T-helper 1 cell (primary cell): ENCODE results near the gene LYL1.
"Not testable (repeated sequence)": the region's sequence is repeated elsewhere in the genome, so short reads cannot be mapped to it uniquely, and the experiment has no call there.

Experiments used
- DNase-seq, 5 donors: peaks; one replicate each; pipeline ENCODE4 v3.0.0-alpha.2; 2012 to 2020
- total RNA-seq, 4 donors: gene quantifications; one replicate each; lab custom pipeline; 2026; lab: John Stamatoyannopoulos, UW

LYL1 gene
- 3.0 to 5.9 (median 4.7) reads per million in 4 donors for total RNA-seq

DNA sequence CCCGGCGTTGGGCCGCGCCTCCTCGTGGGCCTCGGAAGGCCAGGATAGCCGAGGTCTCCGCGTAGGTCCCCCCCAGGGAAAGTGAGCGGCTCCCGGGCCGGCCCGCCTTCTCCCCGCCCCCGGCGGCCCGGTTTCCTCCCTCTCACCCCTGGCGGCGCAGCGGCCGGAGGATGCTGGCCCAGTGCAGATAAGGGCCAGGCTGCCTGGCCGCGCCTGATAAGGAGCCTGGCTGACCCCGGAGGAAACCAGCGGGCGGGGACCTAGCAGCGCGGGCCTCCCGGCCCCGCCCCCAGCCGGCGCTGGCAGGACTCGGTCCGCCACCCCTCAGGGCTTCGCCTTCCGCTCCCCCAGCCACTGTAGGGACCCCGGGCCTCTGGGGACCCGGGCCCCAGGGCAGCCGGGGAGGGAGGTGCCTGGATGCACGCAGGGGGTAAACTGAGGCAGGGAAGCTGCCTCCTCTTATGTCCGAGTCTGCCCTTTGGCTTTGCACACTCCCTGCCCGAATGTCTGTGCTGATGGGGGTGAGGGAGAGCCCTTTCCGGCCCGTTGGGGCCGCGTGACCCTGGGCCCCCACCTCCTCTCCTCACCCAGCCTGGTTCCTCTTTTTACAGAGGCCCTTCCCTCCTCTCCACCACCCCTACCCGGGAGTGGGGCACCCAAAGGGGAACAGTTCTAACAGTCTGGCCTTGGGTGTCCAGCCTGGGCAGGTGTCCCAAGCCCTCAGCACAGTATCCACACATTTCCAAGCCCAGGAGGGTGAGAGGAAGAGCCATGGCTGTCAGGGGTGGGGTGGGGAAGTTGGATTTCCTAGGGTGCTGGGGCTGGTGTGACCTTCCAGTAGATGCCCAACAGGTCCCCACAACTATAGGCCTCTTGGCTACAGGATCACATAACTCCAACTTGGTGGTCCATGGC, at the start of gene LYL1:
Gene LYL1 (minus strand): TSS at position 193 of the 915 bp plus-strand sequence. CDS start 1,687 bp downstream, outside the sequence.
- DNase-seq, result peak in 2 of 5 donors; percentile 34 to 51

DNA sequence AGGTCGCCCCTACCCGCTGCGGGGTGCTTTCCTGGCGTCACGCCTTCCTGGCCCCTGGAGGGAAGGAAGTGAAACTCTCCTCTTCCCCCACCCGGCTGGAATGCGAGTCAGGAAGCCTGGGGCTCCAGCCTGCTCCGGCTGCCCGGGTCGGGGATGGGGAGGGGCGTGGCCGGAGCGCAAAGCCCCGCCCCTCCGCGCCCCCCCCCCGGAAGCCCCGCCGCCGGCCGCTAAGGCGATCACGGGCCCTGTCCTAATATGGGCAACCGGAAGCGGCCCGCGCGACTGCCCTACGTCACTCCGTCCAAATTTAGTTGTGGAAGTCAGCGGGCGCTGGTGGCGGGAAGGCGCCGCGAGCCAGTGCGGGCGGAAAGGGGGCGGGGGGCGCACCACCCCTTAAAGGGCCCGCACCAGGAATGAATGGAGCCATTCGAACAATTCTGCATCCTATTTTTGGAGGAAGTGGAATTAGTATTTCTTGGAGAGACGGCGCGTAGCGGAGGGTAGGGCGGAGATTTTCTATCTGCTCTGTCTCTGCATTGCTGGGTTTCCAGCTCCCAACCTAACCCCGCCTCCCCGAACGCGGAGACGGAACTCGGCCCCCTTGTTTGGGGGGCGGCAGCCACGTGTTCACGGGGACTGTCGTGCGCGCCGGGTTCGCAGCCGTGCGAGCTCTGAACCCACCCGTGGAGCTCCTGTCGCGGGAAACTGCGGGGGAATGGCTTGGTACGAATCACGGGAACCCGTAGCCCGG, 49.1 kb upstream of the LYL1 start:
- peak; percentile 92 to 97 (median 94) for DNase-seq

DNA sequence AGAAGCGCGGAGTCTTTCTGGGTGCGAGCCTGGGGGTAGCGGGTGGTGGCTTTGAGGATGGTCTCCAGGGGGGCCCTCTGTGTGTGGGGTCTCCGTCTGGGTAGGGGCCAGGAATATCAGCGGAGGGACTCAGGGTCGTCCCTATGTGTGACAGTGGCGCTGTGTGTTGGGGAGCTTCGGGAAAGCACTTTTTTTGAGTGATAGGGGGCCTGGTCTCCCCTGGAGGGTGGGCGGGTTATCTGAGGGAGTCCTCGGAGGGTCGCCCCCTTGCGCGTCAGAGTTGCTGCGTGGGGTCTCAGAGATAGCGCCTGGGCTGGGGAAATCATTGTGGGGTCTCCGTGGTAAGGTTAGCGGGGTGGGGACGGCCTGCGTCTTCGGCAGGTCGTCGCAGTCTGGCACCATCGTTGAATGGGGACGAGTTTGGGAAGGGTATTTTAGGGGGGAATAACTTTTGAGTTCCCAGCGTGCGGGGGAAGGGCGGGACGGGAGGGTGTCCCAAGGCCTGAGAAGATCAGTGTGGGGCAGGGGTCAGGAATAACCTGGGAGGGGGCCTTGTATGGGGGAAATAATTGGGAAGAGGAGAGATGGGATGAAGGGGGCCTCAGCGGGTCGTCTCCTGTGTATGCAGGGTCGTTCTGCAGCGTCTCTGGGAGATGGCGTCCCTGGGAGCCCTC, 48.4 kb upstream of the LYL1 start:
- peak in 1 of 5 donors; percentile 11 for DNase-seq

DNA sequence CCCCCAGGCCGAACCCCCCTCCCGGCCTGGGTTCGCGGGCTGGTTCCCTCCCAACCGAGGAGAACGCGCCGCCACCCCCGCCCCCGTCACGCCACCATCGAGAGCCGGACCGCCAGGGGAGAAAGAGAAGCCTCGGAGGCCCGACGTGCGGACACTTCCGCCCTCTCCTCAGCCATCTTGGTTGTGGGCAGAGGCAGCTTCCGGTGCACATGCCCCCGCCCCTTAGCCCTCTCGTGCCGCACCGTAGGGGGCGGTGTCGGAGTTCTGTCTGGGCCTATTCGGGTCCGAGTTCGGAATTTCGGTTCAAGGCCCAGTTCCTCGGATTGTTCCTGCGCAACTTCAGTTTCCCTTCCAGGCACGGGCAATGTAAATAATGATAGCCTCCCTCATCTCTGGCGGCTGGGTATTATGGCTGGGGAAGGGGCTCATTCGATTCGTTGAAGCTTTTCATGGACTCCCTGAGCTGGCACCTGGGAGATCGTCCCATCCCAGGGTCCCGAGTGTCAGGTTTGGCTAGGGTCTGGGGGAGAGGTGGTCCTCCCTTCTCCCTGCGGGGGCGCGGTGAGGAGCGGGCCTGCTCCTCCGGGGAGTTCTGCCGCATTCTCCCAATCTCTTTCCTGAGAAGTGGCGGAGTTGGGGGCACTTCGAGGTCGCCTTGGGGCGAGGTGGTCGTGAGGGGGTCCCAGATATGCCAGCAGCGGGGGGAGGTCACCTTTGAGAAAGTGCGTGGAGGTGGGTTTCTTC, 47.7 kb upstream of the LYL1 start, which contains the start of the genes IER2 and STX10:
Gene IER2 (plus strand): TSS at position 225 of the 744 bp plus-strand sequence. CDS start 2,776 bp downstream, outside the sequence.
Gene STX10 (minus strand): TSS at position 189 of the 744 bp plus-strand sequence. CDS start 202 bp downstream, outside the sequence.
- DNase-seq, result peak; percentile 88 to 95 (median 91)

DNA sequence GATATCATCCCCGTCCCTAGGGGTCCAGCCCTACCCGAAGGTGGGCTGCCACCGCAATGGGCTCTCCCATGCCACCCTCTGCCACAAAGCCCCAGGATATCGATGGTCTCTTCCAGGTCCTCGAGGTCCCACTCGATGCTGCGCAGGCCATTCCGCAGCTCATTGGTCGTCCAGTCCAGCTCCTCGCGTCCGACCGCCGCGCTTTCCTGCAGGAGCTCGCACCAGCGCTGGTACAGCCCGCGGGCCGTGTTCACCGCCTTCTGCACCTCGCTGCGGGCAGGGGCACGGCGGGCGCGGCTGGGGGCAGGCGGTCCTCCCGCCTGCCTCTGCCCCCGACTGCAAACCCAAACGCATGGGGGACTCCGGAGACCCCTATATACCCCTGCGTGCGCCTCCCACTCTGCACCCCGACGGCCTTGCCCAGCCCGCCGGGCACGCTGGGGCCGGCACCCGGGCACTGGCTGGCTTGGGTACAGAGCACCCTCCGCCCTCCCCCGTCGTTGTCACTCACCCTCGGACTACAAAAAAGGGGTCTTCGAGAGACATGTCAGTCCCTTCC, 47.0 kb upstream of the LYL1 start:
- DNase-seq, result peak in 2 of 5 donors; percentile 12 to 49

DNA sequence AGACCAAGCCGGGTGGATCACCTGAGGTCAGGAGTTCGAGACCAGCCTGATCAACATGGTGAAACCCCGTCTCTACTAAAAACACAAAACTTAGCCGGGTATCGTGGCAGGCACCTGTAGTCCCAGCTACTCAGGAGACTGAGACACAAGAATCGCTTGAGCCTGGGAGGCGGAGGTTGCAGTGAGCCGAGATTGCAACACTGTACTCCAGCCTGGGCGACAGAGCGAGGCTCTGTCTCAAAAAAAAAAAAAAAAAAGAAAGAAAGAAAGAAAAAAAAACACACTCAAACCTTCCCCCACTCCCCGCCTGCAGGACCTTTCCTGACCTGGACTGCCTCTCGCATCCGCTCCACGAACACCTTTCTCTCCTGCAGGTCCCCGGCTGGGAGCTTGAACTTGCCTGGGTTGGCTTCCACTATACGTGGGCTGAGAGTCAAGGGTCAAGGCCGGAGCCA, 46.5 kb upstream of the LYL1 start:
- DNase-seq, result not testable (repeated sequence)

DNA sequence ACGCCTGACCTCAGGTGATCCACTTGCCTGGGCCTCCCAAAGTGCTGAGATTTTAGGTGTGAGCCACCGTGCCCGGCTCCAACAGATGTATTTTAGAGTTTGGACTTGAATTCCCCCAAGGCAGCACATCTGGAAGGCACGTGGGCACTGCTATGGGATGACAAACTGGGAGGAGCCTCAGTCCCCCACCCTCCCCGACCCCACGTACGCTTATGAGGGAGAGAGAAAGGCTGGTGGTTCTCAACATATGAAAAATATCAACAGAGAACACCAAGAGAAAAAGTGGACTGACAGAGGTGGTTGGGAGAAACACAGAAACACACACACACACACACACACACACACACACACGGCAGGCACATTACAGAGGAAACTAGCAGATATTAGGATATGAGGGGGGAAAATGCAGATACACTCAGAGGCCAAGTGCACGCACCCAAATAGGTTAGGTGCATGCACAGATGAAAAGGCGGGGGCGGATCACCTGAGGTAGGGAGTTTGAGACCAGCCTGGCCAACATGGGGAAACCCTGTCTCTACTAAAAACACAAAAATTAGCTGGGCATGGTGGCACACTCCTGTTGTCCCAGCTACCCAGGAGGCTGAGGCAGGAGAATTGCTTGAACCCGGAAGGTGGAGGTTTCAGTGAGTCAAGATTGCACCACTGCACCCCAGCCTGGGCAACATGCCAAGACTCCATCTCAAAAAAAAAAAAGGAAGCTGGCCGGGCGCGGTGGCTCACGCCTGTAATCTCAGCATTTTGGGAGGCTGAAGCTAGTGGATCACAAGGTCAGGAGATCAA, 44.3 kb upstream of the LYL1 start:
- DNase-seq, result no peak

DNA sequence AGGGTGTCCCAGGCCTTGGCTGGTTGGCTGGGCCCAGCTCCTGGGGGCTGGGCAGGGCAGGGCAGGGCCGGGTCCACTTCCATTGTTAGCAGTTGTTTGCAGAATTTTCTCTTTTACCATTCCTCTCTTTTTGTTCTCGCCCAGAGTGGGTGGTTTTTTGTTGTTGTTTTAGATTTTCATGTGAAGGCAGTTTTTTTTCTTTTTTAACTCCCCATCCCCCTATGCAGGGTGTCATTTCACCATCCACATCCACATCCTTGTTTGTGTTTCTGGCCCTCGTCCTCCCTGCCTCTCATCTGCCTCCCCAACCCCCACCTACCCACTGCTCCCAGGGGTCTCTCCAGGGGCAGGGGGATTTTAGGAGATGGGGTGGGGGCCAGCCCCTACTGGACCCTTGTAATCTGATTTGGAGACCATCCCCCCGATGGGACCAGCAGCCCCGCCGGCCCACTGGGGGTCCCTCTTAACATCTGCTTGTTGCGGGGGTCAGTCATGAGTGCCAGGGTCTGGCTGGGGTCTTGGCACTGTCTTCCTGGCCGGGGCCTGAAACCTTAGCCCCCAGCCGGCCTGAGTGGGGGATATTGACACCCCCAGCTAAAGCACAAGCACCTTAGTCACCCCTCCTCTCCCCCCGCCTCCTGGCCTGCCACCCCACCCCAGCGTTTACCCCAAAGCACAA, 37.1 kb upstream of the LYL1 start:
- DNase-seq, result no peak

DNA sequence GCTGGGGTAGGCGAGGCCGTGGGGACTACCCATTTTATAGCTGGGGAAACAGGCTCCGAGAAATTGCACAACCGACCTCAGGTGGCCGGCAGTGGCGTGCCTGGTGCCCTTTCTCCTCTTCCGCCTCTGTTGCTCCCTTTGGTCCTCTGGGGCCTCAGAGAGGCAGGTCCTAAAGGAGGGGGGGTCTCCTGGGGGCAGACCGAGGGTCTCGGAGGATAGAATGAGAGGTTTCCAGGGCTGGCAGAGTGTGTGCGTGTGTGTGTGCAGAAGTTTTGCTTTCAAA, 36.2 kb upstream of the LYL1 start:
- no peak for DNase-seq

DNA sequence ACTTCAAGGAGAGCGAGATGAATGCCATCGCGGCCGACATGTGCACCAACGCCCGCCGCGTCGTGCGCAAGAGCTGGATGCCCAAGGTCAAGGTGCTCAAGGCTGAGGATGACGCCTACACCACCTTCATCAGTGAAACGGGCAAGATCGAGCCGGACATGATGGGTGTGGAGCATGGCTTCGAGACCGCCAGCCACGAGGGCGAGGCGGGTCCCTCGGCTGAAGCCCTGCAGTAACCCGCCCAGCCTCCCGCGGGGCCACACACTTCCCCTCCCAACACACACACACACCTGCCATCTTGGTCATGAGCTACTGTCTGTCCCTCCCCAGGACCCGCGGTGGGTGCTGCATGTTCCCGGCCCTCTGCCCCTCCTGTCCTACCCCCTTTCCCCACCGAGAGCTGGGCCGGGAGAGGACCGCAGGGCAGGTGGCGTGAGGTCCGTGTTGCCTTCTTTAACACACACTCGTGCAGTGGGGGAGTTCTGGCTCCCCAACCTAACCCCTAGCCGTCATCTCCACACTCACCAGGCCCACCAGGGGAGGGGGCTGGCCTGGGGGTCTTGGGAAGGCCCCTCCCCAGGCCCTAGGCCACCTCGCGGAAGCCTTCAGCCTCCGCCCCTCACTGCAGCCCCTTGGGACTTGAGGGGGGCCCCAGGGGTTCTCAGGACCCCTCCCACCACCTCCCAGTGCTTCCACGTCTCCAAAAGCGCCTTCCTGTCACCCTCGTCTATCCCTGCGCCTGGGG, 35.7 kb upstream of the LYL1 start:
- no peak for DNase-seq

DNA sequence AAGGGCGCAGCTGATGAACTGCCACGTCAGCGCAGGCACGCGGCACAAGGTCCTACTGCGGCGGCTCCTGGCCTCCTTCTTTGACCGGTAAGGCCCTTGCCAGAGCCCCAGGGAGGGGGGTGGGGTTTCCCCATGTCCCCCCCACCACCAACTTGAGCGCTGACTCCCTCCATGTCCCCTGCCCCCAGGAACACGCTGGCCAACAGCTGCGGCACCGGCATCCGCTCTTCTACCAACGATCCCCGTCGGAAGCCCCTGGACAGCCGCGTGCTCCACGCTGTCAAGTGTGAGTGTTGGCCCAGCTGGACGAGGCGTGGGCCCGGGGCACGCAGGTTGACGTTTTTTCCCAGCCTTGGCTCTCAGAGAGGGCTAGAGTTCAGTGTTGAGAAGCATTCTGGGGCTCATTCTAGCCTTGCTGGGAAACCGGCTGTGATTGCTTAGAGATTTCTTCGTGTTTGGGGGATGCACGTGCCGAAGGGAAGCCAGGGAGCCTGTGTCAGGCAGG, 34.7 kb upstream of the LYL1 start:
- DNase-seq, result no peak

DNA sequence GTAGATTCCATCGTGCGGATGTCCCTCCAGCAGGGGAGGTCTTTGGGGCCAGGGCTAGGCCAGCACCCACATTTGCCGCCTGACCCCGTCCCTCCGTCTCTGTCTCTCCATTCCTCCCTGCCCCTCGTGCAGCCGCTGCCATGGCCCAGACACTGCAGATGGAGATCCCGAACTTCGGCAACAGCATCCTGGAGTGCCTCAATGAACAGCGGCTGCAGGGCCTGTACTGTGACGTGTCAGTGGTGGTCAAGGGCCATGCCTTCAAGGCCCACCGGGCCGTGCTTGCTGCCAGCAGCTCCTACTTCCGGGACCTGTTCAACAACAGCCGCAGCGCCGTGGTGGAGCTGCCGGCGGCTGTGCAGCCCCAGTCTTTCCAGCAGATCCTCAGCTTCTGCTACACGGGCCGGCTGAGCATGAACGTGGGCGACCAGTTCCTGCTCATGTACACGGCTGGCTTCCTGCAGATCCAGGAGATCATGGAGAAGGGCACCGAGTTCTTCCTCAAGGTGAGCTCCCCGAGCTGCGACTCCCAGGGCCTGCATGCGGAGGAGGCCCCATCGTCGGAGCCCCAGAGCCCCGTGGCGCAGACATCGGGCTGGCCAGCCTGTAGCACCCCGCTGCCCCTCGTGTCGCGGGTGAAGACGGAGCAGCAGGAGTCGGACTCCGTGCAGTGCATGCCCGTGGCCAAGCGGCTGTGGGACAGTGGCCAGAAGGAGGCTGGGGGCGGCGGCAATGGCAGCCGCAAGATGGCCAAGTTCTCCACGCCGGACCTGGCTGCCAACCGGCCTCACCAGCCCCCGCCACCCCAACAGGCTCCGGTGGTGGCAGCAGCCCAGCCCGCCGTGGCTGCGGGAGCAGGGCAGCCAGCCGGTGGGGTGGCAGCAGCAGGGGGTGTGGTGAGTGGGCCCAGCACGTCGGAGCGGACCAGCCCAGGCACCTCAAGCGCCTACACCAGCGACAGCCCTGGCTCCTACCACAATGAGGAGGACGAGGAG, 32.7 kb upstream of the LYL1 start:
- no peak for DNase-seq

DNA sequence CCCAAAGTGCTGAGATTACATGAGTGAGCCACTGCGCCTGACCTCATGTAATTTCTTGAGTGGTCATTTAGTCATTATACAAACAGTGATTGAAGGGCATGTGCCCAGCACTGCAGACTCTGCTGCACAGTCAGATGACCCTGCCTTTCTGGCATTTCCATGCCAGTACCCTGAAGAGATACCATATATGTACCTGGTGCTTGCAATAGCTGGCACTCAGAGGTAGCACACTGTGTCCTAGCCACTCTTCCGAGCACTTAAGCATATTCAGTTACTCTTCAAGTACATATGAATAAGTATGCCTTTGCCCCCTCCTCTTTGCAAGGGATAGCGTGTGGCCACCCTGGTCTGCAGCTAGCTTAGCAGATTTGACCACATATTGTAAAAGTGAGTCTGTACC, 32.0 kb upstream of the LYL1 start:
- DNase-seq, result no peak

DNA sequence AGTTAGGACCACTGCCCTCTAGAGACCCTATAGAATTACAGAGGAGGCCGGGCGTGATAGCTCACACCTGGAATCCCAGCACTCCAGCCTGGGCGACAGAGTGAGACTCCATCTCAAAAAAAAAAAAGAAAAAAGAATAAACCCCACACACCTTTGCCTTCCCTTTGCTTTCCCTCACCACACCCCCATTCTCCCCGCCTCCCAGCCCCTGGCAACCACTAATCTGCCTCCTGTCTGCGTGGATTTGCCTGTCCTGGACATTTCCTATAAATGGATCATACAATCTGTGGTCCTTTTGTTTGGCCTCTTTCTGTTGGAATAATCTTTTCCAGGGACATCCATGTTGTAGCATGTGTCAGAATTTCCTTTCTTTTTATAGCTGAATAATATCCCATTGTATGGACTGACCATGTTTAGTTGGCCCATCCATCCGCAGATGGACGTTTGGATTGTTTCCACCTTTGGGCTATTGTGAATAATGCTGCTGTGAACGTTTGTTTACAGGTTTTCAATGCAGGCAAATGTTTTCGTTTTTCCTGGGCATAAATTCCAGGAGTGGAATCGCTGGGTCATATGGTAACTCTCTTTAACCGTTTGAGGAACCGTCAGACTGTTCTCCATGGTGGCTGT, 30.7 kb upstream of the LYL1 start:
- no peak for DNase-seq

DNA sequence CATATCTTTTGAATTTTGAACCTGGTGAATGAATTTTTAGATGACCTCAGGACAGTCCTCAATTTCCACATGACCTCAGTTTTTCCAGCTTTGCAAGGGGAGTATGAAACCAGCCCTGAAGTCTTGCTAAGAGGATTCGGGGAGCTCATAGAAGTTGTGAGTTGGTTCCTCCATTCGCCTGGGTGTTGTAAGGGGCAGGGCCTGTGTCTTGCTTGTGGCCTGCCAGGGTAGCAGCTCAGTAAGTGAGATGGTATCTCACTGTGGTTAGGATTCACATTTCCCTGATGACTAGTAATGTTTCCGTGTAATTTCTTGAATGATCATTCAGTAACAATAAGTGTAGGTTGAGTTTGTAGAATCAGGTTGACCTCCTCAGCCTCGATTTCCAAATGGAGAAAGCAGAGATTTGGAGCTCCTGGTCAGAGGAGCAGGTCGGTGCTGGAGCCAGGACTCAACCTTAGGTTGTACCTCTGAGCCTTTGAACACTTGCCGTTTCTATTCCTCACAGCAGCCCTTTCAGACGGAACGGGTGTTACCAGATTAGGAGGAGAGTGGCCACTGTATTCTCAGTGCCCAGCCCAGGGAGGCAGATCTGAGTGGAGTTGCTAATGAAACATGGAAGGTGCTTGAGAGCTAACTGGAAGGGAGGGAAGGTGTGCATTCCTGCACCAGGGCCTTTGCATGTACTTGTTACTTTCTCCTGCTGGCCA, 30.0 kb upstream of the LYL1 start:
- DNase-seq, result peak in 3 of 5 donors; percentile 17 to 80 (median 19)

DNA sequence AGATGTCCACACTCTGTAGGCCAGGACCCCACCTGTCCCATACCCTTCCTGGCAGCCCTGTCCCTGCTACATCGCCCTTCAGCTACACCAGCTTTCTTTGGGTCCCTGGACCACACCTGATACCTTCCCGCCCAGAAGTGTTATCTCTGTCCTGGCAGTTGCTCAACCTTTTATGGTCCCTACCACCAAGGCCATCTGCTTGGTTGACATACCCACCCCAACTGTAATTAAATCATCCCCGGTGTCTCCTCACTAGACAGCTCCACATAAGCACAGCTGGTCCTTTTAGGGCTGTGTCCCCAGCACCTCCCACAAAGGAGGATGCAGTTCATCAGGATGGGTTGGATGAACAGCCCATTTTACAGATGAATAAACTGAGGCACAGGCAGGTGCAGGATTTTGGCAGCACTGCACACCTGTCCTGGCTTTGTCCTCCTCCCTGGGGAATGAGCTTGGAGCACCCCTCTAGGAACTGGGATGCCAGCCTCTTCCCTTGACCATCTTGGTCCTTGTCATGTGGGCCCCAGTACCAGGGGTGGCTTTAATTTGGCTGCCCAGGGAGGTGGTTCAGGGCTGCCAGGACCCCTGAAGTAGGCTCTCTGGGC, 28.3 kb upstream of the LYL1 start:
- DNase-seq, result no peak
